ENCODE data around the gene ZNF618. TPM values are rescaled to one million over a fixed set of nuclear protein-coding genes. Genes with fewer than 3 reads are reported as not detected.
"Not testable (repeated sequence)": the region's sequence is repeated elsewhere in the genome, so short reads cannot be mapped to it uniquely, and the experiment has no call there.

The ZNF618 gene
- polyA plus RNA-seq, 6 donors from 2014 or later: 1.00 to 3.2 (median 2.2) TPM

DNA sequence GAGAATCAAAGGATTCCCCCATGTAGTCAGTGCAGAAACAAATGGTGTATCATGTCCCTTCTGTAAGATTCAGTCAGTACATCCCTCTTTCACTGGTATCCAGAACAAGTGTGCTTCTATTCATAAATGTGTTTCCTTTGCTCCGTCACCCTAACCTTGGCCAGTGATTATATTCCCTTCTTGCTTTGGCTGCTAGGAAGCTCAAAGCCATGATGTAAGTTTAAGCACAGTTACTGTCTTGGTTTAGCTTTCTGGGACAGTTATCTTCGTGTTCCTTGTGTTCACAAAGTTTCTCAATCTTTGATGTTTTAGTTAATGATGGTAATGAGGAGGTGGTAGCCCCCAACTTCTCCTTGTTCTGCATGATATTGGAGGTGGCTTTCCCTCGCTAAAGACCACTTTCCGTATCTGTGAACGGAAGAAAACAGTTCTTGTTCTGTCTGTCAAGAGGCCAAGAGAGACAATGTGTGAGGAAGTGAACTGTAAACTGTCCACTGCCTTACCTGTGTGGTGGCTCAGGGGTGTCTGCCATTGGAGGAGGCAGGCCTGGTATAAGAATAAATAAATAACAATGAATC lies 204.2 kb downstream of the ZNF618 start:
- Mint-ChIP-seq H3K27ac (no peak overlapping the region), H3K4me3 (no peak overlapping the region), H3K36me3 (peaks cover 0 to 7% of the 10 kb centered on the region in 2 donors), H3K9me3 (no peaks in the 10 kb centered on the region), H3K27me3 (peaks cover 9 to 23% (median 21%) of the 10 kb centered on the region in 3 donors), H3K4me1 (peaks cover 0 to 4% (median 4%) of the 10 kb centered on the region in 3 donors)
- DNase-seq (no peak), ATAC-seq (ENCODE audit: low read depth in 2 of 2) (no peak)

DNA sequence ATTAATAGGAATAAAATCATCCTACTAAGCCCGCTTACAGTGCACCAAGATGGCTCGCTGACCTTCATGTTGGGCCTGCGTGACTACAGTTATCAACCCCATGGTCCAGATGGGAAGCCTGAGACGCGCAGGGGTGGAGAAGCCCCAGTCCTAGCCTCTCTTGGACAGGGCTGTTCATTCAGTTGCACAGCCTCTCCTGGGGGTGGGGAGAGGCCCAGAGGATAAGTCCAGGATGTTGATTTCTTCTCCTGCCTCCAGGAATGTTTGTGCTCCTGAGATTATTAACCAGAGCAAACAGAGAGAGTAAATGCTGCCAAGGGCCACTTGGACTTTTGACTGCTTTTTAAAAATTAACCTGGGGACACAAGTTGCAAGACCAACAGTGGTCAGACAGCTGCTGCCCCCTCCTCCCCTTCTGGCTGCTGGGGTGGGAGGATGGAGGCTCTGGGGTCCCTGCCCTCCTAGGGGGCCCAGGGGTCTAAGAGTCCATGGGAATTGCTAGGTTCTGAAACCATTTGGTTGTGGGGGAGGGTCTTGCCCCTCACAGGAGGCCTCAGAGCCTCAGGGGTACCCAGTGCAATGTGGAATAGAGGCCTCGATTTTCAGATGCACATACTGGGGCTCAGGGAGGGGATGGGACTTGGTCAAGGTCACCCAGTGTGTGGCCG lies 204.8 kb downstream of the ZNF618 start:
- DNase-seq: no peak
- no peaks in the 10 kb centered on the region for H3K9me3 Mint-ChIP-seq
- H3K4me1 Mint-ChIP-seq: peaks cover 0 to 4% (median 4%) of the 10 kb centered on the region in 3 donors
- peaks cover 0 to 7% of the 10 kb centered on the region in 2 donors for H3K36me3 Mint-ChIP-seq
- H3K27me3 Mint-ChIP-seq: peaks cover 4 to 17% (median 15%) of the 10 kb centered on the region in 3 donors
- peak overlapping the region in 1 of 6 donors; percentile 91 for H3K27ac Mint-ChIP-seq
- no peak overlapping the region for H3K4me3 Mint-ChIP-seq
- ATAC-seq (ENCODE audit: low read depth in 2 of 2): no peak

GRCh38 chr9:114081441-114082016 lies 205.4 kb downstream of the ZNF618 start:
- H3K4me1 Mint-ChIP-seq: peaks cover 0 to 4% (median 4%) of the 10 kb centered on the region in 3 donors
- H3K9me3 Mint-ChIP-seq: no peaks in the 10 kb centered on the region
- peaks cover 0 to 7% of the 10 kb centered on the region in 2 donors for H3K36me3 Mint-ChIP-seq
- peak overlapping the region in 1 of 6 donors; percentile 91 for H3K27ac Mint-ChIP-seq
- H3K4me3 Mint-ChIP-seq: no peak overlapping the region
- no peak for ATAC-seq (ENCODE audit: low read depth in 2 of 2)
- peaks cover 4 to 10% (median 9%) of the 10 kb centered on the region in 3 donors for H3K27me3 Mint-ChIP-seq
- no peak for DNase-seq

DNA sequence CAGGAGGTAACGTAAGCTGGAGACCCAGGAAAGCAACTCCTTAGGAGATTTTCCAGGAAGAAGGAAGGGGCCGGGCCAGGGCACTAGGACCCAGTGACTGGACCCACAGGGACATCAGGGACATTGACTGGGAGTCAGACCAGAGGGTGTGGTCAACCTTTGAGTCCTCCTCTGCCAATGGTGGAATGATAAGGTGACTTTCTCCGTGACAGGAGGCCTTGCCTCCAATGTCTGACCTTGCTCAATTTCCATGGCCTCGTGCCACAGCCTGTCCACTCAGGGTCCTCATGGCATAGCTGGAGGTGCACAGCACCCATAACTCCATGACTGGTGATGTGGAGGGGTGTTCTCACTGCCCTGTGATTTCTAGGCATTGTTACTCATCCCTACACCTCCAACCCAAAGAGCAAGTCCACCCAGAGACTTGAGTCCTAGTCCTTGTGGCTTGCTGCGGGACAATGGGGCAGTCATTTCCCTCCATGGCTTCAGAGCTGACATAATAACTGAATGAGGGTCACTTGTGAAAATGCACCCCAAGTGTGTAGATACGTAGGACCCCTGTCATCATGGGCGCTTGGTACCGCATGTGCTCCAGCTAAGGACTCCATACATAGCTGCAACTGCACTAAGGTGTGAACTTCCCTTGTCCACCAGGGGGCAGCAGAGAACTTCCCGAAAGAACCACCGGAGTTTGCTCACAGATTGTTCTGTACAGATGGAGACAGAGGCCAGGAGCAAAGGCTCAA lies 206.1 kb downstream of the ZNF618 start:
- DNase-seq (peak; percentile 60), ATAC-seq (ENCODE audit: low read depth in 2 of 2) (peak; percentile 66 to 78)
- Mint-ChIP-seq H3K36me3 (peaks cover 0 to 2% of the 10 kb centered on the region in 2 donors), H3K9me3 (no peaks in the 10 kb centered on the region), H3K27ac (peak overlapping the region in 1 of 6 donors; percentile 71), H3K4me3 (no peak overlapping the region), H3K4me1 (peaks cover 0 to 4% (median 4%) of the 10 kb centered on the region in 3 donors), H3K27me3 (peaks cover 4 to 6% (median 4%) of the 10 kb centered on the region in 3 donors)

DNA sequence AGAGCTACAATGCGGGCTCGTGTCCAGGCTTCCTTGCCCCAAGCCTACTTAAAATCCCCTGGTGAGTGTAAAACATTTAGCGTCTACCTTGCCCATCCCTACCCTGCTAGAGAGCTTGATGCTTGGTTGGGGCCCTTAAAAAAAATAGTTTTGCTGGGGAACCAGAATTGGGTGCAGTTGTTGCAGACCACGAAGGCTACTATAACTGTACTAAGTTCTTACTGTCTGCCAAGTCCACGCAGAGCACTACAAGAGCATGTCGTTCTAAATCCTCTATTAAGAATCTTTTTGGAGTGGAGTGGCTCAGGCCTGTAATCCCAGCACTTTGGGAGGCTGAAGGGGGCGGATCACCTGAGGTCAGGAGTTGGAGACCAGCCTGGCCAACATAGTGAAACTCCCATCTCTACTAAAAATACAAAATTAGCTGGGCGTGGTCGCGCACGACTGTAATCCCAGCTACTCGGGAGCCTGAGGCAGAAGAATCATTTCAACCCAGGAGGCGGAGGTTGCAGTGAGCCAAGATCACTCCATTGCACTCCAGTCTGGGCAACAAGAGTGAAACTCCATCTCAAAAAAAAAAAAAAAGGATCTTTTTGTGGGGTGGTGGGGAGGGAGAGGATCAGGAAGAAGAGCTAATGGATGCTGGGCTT lies 206.8 kb downstream of the ZNF618 start:
- H3K36me3 Mint-ChIP-seq; H3K27me3 Mint-ChIP-seq; DNase-seq; H3K9me3 Mint-ChIP-seq; H3K4me1 Mint-ChIP-seq; H3K4me3 Mint-ChIP-seq; ATAC-seq (ENCODE audit: low read depth in 2 of 2): not testable (repeated sequence)
- H3K27ac Mint-ChIP-seq: peak overlapping the region in 1 of 6 donors; percentile 71

DNA sequence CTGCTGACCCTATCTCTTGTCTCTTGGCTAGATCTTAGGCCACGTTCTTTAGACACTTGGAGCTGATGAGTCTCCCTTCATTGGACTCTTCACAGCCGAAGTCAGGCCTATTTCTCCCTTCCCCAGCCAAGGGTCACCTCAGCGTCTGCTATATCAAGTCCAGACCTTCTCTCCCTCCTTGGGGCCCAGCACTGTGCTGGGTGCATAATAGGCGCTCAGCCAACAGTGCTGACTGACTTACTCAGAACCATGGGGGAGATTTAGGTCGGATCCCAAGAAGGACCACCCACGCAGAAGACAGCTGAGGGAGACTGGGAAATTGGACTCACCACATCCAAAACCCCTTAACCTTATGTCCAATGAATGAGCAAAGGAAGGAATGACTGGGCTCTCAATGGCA lies 207.6 kb downstream of the ZNF618 start:
- no peak for ATAC-seq (ENCODE audit: low read depth in 2 of 2)
- H3K36me3 Mint-ChIP-seq: no peaks in the 10 kb centered on the region
- peaks cover 0 to 4% (median 4%) of the 10 kb centered on the region in 3 donors for H3K27me3 Mint-ChIP-seq
- DNase-seq: no peak
- peaks cover 0 to 4% (median 4%) of the 10 kb centered on the region in 3 donors for H3K4me1 Mint-ChIP-seq
- H3K27ac Mint-ChIP-seq: no peak overlapping the region
- H3K9me3 Mint-ChIP-seq: peaks cover 0 to 1% (median 0%) of the 10 kb centered on the region in 7 donors
- no peak overlapping the region for H3K4me3 Mint-ChIP-seq

DNA sequence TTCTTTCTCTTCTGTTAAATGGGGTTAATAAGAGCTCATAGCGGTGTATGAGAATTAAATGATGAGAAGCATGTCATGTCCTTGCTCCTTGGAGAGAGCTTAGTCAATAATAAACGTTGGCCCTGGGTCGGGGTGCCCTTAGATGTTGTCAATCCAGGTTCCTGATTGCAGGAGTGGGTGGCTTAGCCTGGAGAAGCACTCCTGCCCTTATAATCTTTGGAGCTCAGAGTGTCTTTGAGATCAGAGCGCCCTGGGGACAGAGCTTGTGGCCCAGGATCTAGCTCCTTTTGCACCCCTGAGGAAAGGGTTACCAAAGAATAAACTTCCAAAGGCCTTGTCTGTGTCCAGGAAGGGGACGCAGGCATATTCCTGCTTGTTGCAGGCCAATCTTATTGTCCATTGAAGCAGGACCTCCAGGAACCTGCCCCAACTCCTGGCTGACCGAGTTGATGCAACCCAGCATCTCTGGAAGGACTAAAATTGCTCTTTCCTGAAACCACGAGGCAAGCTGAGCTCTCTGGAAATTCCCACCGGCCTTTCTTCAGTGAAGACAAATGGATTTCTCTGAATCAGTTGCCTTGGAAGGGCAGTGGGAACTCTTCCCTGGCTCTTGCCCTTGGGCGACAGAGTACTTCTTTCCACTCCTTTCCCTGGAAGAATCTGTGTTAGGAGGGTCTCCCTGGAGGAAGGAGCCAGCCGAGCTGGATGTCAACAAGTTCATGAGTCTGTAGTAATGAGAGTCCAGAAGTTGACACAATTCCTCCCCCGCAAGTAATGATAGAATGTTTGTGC lies 208.4 kb downstream of the ZNF618 start:
- no peak overlapping the region for H3K27ac Mint-ChIP-seq
- no peak for DNase-seq
- H3K4me1 Mint-ChIP-seq: peaks cover 0 to 4% (median 4%) of the 10 kb centered on the region in 3 donors
- ATAC-seq (ENCODE audit: low read depth in 2 of 2): no peak
- no peak overlapping the region for H3K4me3 Mint-ChIP-seq
- H3K36me3 Mint-ChIP-seq: no peaks in the 10 kb centered on the region
- H3K27me3 Mint-ChIP-seq: peaks cover 3 to 6% (median 4%) of the 10 kb centered on the region in 3 donors
- H3K9me3 Mint-ChIP-seq: peaks cover 0 to 1% (median 0%) of the 10 kb centered on the region in 7 donors

- ATAC-seq (ENCODE audit: low read depth in 2 of 2) (no peak), DNase-seq (no peak)
- Mint-ChIP-seq H3K4me3 (no peak overlapping the region), H3K27me3 (peaks cover 4 to 12% (median 11%) of the 10 kb centered on the region in 3 donors), H3K27ac (no peak overlapping the region), H3K4me1 (peaks cover under 1 to 4% (median 4%) of the 10 kb centered on the region in 3 donors), H3K36me3 (no peaks in the 10 kb centered on the region), H3K9me3 (peaks cover 0 to 1% (median 0%) of the 10 kb centered on the region in 7 donors)
Observed at GRCh38 chr9:114085387-114085789, 209.3 kb downstream of the ZNF618 start.

DNA sequence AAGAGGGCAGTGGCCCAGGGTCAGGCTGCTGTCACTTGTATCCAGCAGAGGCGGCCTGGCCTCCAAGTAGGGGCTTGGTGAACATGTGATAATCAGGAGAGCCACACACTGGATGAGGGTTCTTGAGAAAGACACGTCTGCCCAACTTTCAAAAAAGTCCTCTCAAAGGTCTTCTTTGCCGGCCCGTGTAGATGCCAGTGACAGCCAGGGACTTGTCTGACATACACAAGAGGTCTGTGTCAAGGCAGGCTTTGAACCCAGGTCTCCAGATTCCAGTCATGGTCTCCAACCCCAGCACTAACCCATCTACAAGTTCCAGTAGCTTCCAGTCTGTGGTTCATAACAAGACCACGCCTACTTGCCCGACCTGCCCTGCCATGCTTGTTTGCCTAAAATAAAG lies 209.9 kb downstream of the ZNF618 start:
- Mint-ChIP-seq H3K27me3 (peaks cover 4 to 17% (median 12%) of the 10 kb centered on the region in 3 donors), H3K27ac (no peak overlapping the region), H3K9me3 (peaks cover 0 to 3% (median 0%) of the 10 kb centered on the region in 7 donors), H3K36me3 (no peaks in the 10 kb centered on the region), H3K4me1 (peaks cover 3 to 4% (median 4%) of the 10 kb centered on the region in 3 donors), H3K4me3 (no peak overlapping the region)
- ATAC-seq (ENCODE audit: low read depth in 2 of 2) (no peak), DNase-seq (no peak)

- ATAC-seq (ENCODE audit: low read depth in 2 of 2): no peak
Observed at GRCh38 chr9:114086607-114087006, 210.5 kb downstream of the ZNF618 start.

DNA sequence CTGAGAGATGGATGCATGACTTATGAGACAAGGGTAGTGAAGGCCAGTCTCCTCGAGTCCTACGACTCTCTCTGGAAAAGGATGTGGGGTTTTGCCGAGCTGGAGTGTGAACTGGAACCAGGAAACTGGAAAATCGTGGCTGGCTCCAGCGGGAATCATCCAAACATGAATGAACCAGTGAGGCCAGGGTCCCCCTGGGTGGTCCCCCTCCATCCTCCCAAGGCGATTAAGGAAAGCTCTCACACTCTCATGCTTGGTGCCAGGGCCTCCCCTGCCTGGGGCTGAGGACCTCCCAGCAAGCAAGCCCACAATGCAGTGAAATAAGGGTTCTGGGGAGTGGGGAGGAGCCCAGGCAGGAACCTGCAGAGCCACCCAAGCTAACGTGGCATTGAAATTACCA lies 211.6 kb downstream of the ZNF618 start:
- Mint-ChIP-seq H3K36me3 (no peaks in the 10 kb centered on the region), H3K4me1 (peaks cover under 1 to 3% (median under 1%) of the 10 kb centered on the region in 3 donors), H3K27me3 (peaks cover 1 to 20% (median 17%) of the 10 kb centered on the region in 3 donors), H3K27ac (no peak overlapping the region), H3K4me3 (no peak overlapping the region), H3K9me3 (peaks cover 0 to 3% (median 0%) of the 10 kb centered on the region in 7 donors)
- DNase-seq (no peak), ATAC-seq (ENCODE audit: low read depth in 2 of 2) (no peak)

More at GRCh38 chr9:114086607-114087006, 210.5 kb downstream of the ZNF618 start:
- Mint-ChIP-seq H3K27me3 (peaks cover 4 to 18% (median 17%) of the 10 kb centered on the region in 3 donors), H3K27ac (peak overlapping the region in 1 of 6 donors; percentile 34), H3K4me1 (peaks cover 3 to 4% (median 4%) of the 10 kb centered on the region in 3 donors), H3K4me3 (no peak overlapping the region), H3K9me3 (peaks cover 0 to 3% (median 0%) of the 10 kb centered on the region in 7 donors), H3K36me3 (no peaks in the 10 kb centered on the region)
- DNase-seq: no peak

DNA sequence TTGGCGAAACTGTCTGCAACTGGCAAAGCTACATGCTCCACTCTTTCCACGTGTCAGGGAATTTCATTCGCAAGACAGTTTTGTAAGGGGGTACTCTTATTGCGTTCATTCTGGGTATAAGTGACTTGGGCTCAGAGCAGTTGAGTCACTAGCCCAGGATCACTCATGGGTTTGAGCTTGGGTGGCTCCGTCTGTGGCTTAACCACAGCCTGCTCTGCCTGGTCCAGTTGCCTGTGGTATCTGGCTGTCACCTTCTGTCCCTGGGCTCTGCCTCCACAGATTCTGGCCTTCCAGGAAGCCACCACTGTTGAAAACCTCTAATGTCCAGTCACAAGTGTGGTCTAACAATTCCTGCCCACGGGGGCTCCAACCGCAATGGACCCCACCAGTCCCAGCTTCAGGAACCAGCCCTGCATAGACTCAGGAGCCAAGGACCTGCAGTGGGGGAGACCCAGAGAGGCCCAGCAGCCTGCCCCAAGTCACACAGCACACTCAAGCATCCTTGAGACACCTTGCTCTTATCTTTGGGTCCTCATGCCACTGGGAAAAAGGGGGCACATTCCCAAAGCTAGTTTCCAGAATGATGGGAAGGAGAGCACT lies 212.6 kb downstream of the ZNF618 start:
- DNase-seq: no peak
- Mint-ChIP-seq H3K4me3 (no peak overlapping the region), H3K4me1 (peaks cover 0 to 3% (median 0%) of the 10 kb centered on the region in 3 donors), H3K27ac (no peak overlapping the region), H3K9me3 (peaks cover 0 to 3% (median 0%) of the 10 kb centered on the region in 7 donors), H3K27me3 (peaks cover 4 to 20% (median 17%) of the 10 kb centered on the region in 3 donors), H3K36me3 (no peaks in the 10 kb centered on the region)
- ATAC-seq (ENCODE audit: low read depth in 2 of 2): no peak

Measured in naive B cell (primary cell).